HEK293 (cell line): ENCODE data around the gene UTP4.
A peak's percentile ranks its signal among the peaks of the same experiment; 100 is the strongest.

Experiments
- CTCF ChIA-PET: fragments of 350-600 bp; formaldehyde crosslinking; extraction: SDS; loops from one replicate; lab custom pipeline; 2021; ENCODE audit warnings: antibody characterized with exemption; lab: Yijun Ruan, JAX
- POLR2A ChIA-PET: fragments of 300-600 bp; formaldehyde crosslinking; extraction: SDS; loops from one replicate; lab custom pipeline; 2020; ENCODE audit warnings: antibody characterized with exemption, inconsistent platforms; lab: Yijun Ruan, JAX
- H3K27ac ChIP-seq: fragments of 200-500 bp; sonication (Bioruptor generic); 2 replicates; pipeline ENCODE4 v1.5.1; 2014; ENCODE audit warnings: low read depth, low read length, control low read depth, inconsistent platforms; ENCODE audit errors: extremely low read depth
- H3K36me3 ChIP-seq, 2 experiments: fragments of 200-500 bp in 1 of 2; sonication (Bioruptor generic) in 1 of 2; 1 replicate in 1 of 2; 2 replicates in 1 of 2; pipeline ENCODE4 v1.5.1; 2014 to 2017; ENCODE audit warnings: inconsistent platforms in 2 of 2, low read length in 2 of 2; ENCODE audit not compliant: control insufficient read depth in 2 of 2, insufficient read depth in 1 of 2
- H3K4me1 ChIP-seq: fragments of 200-500 bp; sonication (Bioruptor generic); 2 replicates; pipeline ENCODE4 v1.5.1; 2014; ENCODE audit warnings: mild to moderate bottlenecking, low read length, inconsistent platforms; ENCODE audit not compliant: control insufficient read depth, insufficient read depth
- H3K4me3 ChIP-seq: 2 replicates; pipeline ENCODE4 v1.5.1; 2011; ENCODE audit warnings: low read depth, mild to moderate bottlenecking, control low read depth, low read length, moderate library complexity
- H3K9me3 ChIP-seq: fragments of 200-500 bp; sonication (Bioruptor generic); 2 replicates; pipeline ENCODE4 v1.5.1; 2014; ENCODE audit warnings: low read depth, low read length, inconsistent platforms; ENCODE audit not compliant: control insufficient read depth, insufficient read depth
- FEZF1 ChIP-seq: fragments of 450-650 bp; formaldehyde crosslinking; IDR thresholded peaks from 2 replicates; pipeline ENCODE4 v1.5.1; 2016; ENCODE audit warnings: missing biosample characterization, missing genetic modification characterization
- HIC1 ChIP-seq: fragments of 450-650 bp; formaldehyde crosslinking; IDR thresholded peaks from 2 replicates; pipeline ENCODE4 v1.5.1; 2016; ENCODE audit warnings: missing biosample characterization, missing genetic modification characterization
- KLF10 ChIP-seq: fragments of 450-650 bp; IDR thresholded peaks from 2 replicates; pipeline ENCODE4 v1.5.1; 2018; ENCODE audit warnings: missing biosample characterization, mild to moderate bottlenecking, missing genetic modification characterization
- SCRT2 ChIP-seq: fragments of 450-650 bp; formaldehyde crosslinking; IDR thresholded peaks from 2 replicates; pipeline ENCODE4 v1.5.1; 2016; ENCODE audit warnings: missing biosample characterization, missing genetic modification characterization
- SETDB1 ChIP-seq: IDR thresholded peaks from one replicate; pipeline ENCODE4 v1.6.1; 2017; ENCODE audit warnings: mild to moderate bottlenecking, low read length, moderate library complexity, mixed read lengths; ENCODE audit not compliant: insufficient read length
- SP7 ChIP-seq: fragments of 450-650 bp; formaldehyde crosslinking; IDR thresholded peaks from 2 replicates; pipeline ENCODE4 v1.5.1; 2016; ENCODE audit warnings: missing biosample characterization, missing genetic modification characterization
- ZBTB8A ChIP-seq: fragments of 450-650 bp; formaldehyde crosslinking; IDR thresholded peaks from 2 replicates; pipeline ENCODE4 v1.5.1; 2016; ENCODE audit warnings: missing biosample characterization, missing genetic modification characterization
- ZNF132 ChIP-seq: fragments of 450-650 bp; formaldehyde crosslinking; IDR thresholded peaks from 2 replicates; pipeline ENCODE4 v1.5.1; 2017; ENCODE audit warnings: missing biosample characterization, missing genetic modification characterization, borderline replicate concordance
- ZNF184 ChIP-seq: fragments of 450-650 bp; IDR thresholded peaks from 2 replicates; pipeline ENCODE4 v1.5.1; 2018; ENCODE audit warnings: missing biosample characterization, mild to moderate bottlenecking, missing genetic modification characterization
- ZNF2 ChIP-seq: fragments of 450-650 bp; formaldehyde crosslinking; IDR thresholded peaks from 2 replicates; pipeline ENCODE4 v1.5.1; 2016; ENCODE audit warnings: missing biosample characterization, missing genetic modification characterization
- ZNF266 ChIP-seq: fragments of 450-650 bp; formaldehyde crosslinking; IDR thresholded peaks from 2 replicates; pipeline ENCODE4 v1.5.1; 2016; ENCODE audit warnings: missing biosample characterization, missing genetic modification characterization, low read depth
- ZNF366 ChIP-seq: fragments of 450-650 bp; formaldehyde crosslinking; conservative IDR thresholded peaks from 2 replicates; pipeline ENCODE4 v1.5.1; 2016; ENCODE audit warnings: missing biosample characterization, missing genetic modification characterization
- ZNF48 ChIP-seq: fragments of 450-650 bp; formaldehyde crosslinking; IDR thresholded peaks from 2 replicates; pipeline ENCODE4 v1.5.1; 2016; ENCODE audit warnings: missing biosample characterization, missing genetic modification characterization
- ZNF510 ChIP-seq: fragments of 450-650 bp; formaldehyde crosslinking; IDR thresholded peaks from 2 replicates; pipeline ENCODE4 v1.5.1; 2018; ENCODE audit warnings: mild to moderate bottlenecking, missing genetic modification characterization, missing biosample characterization; ENCODE audit not compliant: insufficient replicate concordance
- ZNF571 ChIP-seq: fragments of 450-650 bp; formaldehyde crosslinking; IDR thresholded peaks from 2 replicates; pipeline ENCODE4 v1.5.0; 2017; ENCODE audit warnings: missing biosample characterization, missing genetic modification characterization
- ZNF660 ChIP-seq: fragments of 450-650 bp; IDR thresholded peaks from 2 replicates; pipeline ENCODE4 v1.5.1; 2018; ENCODE audit warnings: missing biosample characterization, mild to moderate bottlenecking, missing genetic modification characterization
- TF ChIP-seq, protein P1 (sequence below): fragments of 450-650 bp; IDR thresholded peaks from 2 replicates; pipeline ENCODE4 v1.5.1; 2018; ENCODE audit warnings: missing biosample characterization, mild to moderate bottlenecking, missing genetic modification characterization
- TF ChIP-seq, protein P2 (sequence below): fragments of 450-650 bp; formaldehyde crosslinking; IDR thresholded peaks from 2 replicates; pipeline ENCODE4 v1.5.1; 2016; ENCODE audit warnings: missing biosample characterization, missing genetic modification characterization

UTP4 gene

DNA sequence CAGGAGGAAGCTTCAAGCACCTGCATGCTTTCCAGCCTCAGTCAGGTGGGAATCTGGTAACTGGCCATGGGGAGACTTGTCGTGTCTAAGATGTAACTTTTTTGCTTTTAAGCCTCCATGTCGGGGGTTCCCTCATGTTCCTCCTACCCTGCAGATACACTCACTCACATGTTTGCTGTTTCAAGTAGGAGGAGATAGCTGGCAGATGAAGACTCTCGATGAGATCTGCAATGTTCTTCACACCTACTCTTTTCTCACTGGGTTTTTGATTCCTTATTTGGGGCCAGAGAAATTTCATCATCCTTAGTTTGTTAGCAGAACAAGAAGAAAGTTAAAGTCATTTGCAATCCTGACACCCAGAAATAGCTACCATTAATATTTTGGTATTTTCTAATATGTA, 24.7 kb downstream of the UTP4 start:
- CTCF ChIA-PET = interaction anchor here (0.6 to 1.9 kb wide), 4 partner anchors 7 to 567 kb away, joined by 5 to 9 read pairs (median 6); no protein-coding TSS in a partner anchor
- POLR2A ChIA-PET = interaction anchor here (0.6 kb wide), 1 partner anchor 29 kb away, joined by 3 read pairs; no protein-coding TSS in a partner anchor

GRCh38 chr16:69160192-69160591, 27.7 kb downstream of the UTP4 start:
- Histone ChIP-seq H3K4me1 (no peaks in the 10 kb centered on the region), H3K4me3 (no peak overlapping the region), H3K36me3 (peaks cover 38 to 74% of the 10 kb centered on the region in 2 experiments), H3K9me3 (no peaks in the 10 kb centered on the region), H3K27ac (no peak overlapping the region)
- ChIA-PET POLR2A (no interaction called here), CTCF (no interaction called here)
- TF ChIP-seq ZBTB8A (tag by site-specific recombination) (no peak), ZNF510 (tag by site-specific recombination) (no peak), ZNF132 (tag by site-specific recombination) (no peak), ZNF660 (no peak), ZNF48 (tag by site-specific recombination) (no peak), ZNF2 (no peak), HIC1 (tag by site-specific recombination) (no peak), FEZF1 (tag by site-specific recombination) (no peak), KLF10 (tag by site-specific recombination) (no peak), ZNF184 (tag by site-specific recombination) (no peak)
- TF ChIP-seq, protein P1, sequence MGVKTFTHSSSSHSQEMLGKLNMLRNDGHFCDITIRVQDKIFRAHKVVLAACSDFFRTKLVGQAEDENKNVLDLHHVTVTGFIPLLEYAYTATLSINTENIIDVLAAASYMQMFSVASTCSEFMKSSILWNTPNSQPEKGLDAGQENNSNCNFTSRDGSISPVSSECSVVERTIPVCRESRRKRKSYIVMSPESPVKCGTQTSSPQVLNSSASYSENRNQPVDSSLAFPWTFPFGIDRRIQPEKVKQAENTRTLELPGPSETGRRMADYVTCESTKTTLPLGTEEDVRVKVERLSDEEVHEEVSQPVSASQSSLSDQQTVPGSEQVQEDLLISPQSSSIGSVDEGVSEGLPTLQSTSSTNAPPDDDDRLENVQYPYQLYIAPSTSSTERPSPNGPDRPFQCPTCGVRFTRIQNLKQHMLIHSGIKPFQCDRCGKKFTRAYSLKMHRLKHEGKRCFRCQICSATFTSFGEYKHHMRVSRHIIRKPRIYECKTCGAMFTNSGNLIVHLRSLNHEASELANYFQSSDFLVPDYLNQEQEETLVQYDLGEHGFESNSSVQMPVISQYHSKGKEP (tag by site-specific recombination) = no peak

More for the DNA sequence above, 24.7 kb downstream of the UTP4 start:
- peaks cover 46 to 83% of the 10 kb centered on the region in 2 experiments for H3K36me3 ChIP-seq
- H3K4me3 ChIP-seq = no peak overlapping the region
- H3K27ac ChIP-seq = no peak overlapping the region
- no peaks in the 10 kb centered on the region for H3K4me1 ChIP-seq
- no peaks in the 10 kb centered on the region for H3K9me3 ChIP-seq
- TF ChIP-seq SP7 (tag by site-specific recombination) (no peak), ZNF266 (tag by site-specific recombination) (no peak)
- TF ChIP-seq, protein P2, sequence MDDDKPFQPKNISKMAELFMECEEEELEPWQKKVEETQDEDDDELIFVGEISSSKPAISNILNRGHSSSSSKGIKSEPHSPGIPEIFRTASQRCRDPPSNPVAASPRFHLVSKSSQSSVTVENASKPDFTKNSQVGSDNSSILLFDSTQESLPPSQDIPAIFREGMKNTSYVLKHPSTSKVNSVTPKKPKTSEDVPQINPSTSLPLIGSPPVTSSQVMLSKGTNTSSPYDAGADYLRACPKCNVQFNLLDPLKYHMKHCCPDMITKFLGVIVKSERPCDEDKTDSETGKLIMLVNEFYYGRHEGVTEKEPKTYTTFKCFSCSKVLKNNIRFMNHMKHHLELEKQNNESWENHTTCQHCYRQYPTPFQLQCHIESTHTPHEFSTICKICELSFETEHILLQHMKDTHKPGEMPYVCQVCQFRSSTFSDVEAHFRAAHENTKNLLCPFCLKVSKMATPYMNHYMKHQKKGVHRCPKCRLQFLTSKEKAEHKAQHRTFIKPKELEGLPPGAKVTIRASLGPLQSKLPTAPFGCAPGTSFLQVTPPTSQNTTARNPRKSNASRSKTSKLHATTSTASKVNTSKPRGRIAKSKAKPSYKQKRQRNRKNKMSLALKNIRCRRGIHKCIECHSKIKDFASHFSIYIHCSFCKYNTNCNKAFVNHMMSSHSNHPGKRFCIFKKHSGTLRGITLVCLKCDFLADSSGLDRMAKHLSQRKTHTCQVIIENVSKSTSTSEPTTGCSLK (tag by site-specific recombination) = no peak

GRCh38 chr16:69165584-69165983, 33.1 kb downstream of the UTP4 start:
- CTCF ChIA-PET = no interaction called here
- peaks cover 30 to 78% of the 10 kb centered on the region in 2 experiments for H3K36me3 ChIP-seq
- no peaks in the 10 kb centered on the region for H3K9me3 ChIP-seq
- H3K4me1 ChIP-seq = peaks cover 10% of the 10 kb centered on the region; the same call in 1 of the 2 replicates
- POLR2A ChIA-PET = no interaction called here
- no peak overlapping the region for H3K4me3 ChIP-seq
- TF ChIP-seq ZNF571 (no peak), ZNF48 (tag by site-specific recombination) (no peak), SCRT2 (0 out of 2 replicates have a peak, but pooled peaks have one; percentile 20), ZNF366 (no peak), SETDB1 (no peak)
- TF ChIP-seq, all 188 proteins: peak for 1
- no peak overlapping the region for H3K27ac ChIP-seq
